Stimulated activated CD4-positive, alpha-beta T cell treated with anti-CD3 and anti-CD28 coated beads, Interleukin-4, amount 100 ng/mL, for 48 hours (primary cell): ENCODE results near the gene RUNX1.

Source experiments
- DNase-seq, 2 donors: peaks; one replicate each; pipeline ENCODE4 v3.0.0-alpha.2; 2020; ENCODE audit warnings: low read depth in 2 of 2

RUNX1 gene

GRCh38 chr21:35048706-35049617, at the start of gene RUNX1:
TSS of gene RUNX1 (minus strand) at chr21:35049302.
- peak in 1 of 2 donors; percentile 76 for DNase-seq

DNA sequence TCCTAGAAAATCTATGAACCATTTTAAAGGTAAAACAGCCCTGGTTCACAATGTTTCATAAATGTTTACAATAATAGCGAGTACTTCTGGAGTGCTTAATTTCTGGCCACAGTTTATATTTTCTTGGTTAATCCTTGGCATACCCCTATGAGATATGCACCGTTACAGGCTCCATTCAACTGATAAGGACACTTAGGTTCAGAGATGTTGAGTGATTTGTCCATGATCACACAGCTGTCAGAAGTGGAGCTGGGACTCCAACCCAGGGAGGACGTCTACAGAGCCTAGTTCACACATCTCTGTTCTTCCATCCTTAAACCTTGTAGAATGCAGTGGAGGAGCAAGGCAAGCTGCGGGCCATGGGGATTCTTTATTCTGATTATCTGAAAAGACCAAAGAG, 48.4 kb upstream of the RUNX1 start:
- no peak for DNase-seq

DNA sequence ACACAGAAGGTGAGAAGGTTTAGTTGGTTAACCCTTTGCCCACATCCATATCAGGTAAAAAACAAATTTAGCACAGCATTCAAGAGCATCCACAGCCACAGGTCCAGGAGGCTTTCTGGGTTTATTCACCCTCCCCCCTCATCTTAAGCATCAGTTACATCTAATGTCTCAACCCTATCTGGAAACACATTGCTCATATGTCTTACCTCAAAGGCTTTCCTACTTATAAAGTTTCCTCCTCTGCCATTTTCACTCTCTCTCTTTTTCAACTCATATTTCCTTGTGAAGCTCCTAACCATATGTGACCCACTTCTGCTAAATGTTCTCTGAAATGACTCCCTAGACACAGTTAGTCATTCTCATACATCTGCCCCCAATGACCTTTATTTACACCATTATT, 47.9 kb upstream of the RUNX1 start:
- DNase-seq, result no peak

DNA sequence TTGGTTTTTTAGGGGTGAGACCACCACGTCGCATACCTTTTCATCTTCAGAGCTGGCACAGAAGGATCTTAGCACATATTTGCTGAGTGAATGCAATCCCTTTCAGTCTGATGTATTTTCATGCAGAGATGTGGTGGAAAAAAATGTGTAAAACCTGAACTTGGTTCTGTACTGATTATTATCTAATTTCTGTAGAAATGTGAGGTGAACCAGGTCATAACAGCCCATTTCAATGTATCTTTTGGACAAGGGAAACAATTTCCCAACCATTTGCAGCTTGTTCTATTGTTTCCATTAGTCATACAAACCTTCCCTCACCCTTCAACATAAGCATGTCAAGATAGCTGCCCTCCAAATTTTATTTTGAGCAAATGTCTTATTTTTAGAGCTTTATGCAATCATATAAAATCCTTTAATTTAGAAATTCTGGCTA, 46.8 kb upstream of the RUNX1 start:
- no peak for DNase-seq

DNA sequence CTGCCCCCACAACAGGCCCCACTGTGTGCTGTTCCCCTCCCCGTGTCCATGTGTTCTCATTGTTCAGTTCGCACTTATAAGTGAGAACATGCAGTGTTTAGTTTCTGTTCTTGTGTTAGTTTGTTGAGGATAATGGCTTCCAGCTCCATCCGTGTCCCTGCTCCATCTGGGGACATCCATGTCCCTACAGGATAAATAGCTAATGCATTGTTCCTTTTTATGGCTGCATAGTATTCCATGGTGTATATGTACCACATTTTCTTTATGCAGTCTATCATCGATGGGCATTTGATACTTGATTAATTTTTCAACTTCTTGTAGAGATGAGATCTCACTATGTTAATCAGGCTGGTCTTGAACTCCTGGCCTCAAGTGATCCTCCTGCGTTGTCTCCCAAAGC, 44.4 kb upstream of the RUNX1 start:
- DNase-seq, result no peak

DNA sequence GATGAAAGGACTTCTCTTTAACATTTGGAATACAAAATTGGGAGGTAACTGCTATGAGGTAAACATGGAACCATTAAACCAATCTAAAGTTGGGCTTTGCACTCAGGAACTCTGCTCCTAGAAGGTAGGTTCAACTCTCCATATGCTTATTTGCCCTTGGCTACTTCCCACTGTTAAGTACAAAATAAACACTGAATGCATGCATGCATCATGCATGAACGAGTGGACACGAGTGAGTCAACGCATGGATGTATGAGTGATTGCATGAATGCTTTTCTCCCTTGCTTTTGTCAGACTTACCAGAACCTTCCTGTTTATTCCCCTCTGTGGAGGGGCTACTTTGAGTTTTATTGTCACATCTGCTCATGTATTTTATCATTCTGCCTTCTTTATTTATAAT, 42.4 kb upstream of the RUNX1 start:
- no peak for DNase-seq

GRCh38 chr21:35090403-35090802, 41.3 kb upstream of the RUNX1 start:
- DNase-seq, result no peak

DNA sequence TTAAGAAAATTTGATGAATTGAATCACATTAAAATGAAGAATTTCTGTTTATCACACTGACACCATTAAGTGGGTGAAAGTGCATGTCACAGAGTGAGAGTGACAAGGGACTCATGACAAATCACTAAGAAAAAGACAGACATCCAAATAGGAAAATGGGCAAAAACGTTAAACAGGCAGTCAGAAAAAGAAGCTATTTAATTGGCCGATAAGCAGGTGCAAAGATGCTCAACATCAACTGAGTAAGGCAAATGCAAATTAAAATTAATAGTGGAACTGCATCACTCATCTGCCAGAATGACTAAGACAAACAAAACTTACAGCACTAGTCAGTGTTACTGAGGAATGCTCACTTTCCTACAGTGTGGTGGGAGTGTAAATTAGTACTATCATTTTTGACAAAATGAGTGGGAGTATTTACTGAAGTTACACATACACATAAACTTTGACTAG, 39.2 kb upstream of the RUNX1 start:
- DNase-seq, result no peak

DNA sequence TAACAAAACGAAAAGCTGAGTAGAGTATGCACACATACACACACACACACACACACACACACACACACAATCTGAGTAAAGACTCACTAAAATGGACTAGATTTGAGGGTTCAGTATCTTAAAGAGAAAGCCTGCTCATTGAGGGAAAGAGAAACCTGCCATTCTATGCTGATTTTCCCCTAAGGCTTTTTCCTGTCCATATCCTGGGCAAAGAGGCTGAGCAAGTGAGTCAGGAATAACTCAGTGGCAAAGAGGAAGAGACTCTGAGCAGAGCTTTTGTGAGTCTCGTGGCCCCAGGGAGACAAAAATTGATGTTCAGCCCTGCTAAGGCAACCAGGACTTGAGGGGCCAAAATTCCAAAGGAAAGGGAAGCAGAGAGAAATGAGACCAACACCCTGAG, 37.3 kb upstream of the RUNX1 start:
- no peak for DNase-seq

- DNase-seq, result no peak
Observed at GRCh38 chr21:35084869-35085268, 35.8 kb upstream of the RUNX1 start.

DNA sequence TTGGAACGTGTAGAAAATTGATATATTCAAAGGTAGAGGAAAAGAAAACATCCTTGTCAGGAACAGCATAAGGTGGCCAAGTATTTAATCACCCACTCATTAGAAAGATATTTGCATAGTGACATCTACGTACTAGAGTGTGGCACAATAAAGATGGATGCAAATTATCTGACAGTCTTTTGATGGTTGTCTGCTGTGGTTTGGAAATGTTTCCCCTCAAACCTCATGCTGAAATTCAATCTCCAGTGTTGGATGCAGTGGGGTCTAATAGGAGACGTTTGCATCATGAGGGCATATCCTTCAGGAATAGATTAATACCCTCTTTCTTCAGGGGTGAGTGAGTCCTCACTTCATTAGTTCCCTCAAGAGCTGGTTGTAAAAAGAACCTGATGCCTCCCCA, 34.1 kb upstream of the RUNX1 start:
- DNase-seq, result no peak

DNA sequence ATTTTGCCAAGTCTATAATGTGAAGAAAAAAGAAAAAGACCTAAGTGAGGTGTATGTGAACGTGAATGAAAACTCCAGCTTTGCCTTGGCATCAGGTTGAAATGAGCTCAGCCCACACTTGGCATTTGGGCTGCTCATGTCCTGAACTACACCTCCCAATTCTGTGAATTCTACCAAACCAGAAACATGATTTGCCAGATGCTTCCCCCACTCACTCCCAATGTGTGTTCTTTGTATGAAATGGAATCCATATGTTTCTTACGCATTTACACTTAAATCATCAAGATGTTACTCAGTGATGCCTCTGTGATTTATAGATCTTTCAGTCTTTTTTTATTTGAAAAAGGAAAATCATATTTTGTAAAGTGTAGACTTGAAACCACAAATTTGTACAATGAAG, 32.8 kb upstream of the RUNX1 start:
- DNase-seq, result no peak

- no peak for DNase-seq
Observed at GRCh38 chr21:35079181-35079580, 30.1 kb upstream of the RUNX1 start.

DNA sequence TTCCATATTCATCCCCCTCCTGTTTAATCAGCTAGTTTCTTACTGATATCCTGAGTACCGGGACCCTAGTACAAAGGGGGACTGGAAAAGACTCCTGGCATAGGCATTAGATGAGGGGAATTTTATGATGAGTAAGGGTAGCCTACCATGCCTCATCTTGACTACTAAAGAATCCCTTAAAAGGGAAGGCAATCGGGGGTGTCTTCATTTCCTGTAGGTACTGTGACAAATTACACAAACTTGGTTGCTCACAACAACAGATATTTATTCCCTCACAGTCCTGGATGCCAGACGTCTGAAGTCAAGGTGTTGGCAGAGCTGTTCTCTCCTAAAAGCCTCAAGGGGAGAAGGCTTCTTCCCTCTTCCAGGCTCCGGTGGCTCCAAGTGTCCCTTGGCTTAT, 28.9 kb upstream of the RUNX1 start:
- no peak for DNase-seq

DNA sequence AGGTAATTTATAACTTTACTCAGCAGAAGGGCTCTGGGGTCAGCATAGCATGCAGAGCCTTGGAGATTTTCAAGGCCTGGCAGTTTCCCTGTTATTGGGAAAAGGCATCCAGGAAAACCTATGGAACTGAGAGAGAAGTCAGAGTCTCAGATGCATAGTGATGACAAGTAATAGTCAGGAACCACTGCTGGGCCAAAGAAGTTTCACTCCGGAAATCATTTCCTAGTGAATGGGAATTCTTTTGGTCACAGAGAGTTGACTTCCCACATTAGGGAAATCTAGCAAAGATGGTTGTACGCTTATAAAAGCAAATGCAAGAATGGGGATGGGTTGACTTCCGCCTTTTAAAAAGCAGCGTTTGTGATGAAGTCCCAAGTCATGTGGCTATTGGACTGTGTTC, 28.4 kb upstream of the RUNX1 start:
- DNase-seq, result no peak

DNA sequence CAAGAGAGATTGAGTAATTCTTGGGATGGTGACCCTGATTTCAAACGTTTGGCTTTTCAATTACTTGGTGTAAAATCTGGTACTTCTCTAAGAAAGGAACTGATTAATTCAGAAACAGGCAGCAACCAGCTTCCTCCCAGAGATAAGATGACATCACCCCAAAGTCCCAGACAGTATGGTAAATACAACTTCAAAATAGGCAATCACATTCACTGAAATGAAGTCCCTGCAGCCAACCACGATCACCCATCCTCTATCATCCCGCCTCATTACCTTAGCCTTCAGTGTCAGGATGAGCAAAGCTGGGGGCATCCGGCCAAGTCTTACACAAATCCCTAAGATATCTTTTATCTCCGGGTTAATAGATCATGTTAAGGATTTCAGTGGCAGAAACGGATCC, 26.4 kb upstream of the RUNX1 start:
- no peak for DNase-seq

GRCh38 chr21:35072960-35073359, 23.9 kb upstream of the RUNX1 start:
- no peak for DNase-seq

DNA sequence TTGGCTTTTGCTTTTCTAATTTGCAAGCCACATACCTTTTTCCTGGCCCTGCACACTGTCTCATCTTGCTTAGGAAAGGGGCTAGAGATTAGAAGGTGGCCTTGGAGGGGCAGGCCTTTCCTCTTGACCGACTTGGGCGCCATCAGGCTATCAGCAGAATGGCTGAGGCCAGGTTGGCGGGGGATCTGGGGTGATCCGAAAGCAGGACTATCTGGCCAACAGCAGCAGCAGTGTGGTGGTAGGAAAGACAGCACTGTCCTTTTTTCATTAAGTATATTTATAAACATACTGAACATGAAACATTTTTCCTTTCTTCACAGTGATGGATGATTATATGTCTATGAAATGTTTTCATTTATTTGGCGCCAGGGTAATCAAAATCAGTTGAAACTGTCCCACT, 23.5 kb upstream of the RUNX1 start:
- DNase-seq, result no peak

DNA sequence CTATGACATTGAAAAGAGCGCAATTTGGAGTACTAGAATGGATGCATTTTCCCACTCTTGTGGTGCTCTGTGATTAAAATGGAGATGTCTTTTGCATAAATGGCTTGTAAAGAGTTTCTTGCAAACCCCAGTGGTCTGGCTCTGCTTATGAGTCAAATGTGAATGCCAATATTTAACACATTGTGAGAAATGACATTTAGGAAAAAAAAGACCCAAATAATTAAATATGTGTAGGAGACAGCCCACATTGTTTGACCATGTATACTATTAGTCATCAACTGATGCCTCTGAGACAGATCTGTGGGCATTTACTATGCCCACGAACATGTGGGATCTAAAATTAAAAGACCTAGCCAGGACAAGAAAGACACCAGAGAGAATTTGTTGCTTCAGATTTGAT, 22.2 kb upstream of the RUNX1 start:
- no peak for DNase-seq

DNA sequence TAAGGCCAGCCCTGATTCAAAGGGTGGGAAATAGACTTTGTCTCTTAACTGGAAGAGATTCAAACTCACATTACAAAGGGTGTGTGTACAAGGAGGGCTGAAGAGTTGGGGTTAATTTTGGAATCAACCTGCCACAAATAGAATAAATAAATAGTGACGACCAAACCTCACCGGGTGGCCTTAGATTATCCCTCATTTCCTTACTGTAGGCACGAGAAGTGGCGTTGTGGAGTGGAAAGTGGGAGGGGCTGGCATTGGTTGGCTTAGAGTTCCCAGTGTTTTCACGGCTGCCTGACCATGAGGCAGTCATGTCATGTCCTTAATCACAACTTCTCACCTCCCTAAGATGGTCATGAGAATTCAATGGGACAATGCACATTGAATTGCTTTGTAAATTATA, 21.3 kb upstream of the RUNX1 start:
- DNase-seq, result no peak

DNA sequence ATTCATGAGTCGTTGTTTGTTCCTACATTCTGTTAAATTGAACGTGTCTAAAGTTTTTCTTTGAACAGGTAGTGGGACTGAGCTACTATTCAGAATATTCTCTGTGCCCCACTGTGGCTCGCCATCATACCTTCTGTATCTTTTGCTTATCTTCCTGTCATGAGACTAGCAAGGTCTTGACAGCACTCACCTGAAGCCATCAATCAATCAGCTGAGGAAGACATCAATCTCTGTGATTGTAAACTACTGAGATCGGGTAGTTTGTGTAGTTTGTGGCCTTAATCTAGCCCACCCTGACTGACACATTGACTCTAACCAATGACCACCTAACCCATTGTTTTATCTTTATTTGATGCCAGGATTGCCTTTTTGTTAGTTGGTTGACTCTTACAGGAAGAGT, 17.7 kb upstream of the RUNX1 start:
- DNase-seq, result no peak

DNA sequence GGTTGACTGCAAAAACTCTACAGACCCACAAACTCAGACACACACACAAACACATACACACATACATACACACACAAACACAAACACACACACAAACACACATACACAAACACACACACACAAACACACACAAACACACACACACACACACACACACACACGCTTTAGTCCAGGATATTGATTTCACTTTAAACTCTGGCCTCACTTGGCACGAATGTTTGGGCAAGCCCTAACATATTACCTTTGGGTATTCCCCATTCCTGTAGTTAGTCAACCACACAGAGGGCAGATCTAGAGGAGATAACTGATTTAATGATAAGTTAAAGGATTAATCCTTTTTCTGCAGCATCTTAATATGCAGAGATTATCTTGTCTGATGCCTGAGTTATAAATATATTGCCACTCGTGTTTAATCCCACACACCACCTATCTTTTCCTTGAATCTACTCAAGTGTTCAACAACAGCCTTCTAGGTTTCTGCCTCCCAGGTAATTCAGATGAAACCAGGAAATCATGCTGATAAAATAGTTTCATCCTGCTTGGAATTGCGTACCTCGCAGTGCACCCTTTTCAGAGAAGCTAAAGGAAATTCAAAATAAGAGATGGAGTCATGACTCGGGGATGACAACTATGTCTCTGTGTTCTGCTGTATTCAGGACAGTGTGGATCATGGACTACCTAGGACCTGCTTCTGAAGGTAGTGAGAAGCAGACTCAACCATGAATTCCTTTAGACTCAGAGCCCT, 14.5 kb upstream of the RUNX1 start:
- DNase-seq, result no peak

DNA sequence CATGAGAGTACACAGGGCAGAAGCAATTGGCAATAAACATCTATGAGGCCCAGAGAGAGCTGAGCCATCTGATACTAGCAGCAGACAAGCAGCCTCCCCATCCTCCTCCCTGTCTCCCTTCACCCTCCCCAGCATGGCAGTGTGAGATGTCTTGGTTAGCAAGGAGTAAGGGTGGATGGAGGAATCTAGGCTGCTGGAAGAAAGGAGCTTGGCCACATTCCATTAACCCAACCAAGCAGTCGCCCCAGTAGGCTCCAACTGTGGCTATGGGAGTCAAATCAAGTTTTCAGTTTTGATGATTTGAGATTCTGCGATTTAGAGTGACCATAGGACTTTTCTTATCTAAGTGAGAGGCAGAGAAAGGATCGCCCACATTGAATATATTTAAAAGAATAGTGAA, 12.9 kb upstream of the RUNX1 start:
- DNase-seq, result no peak
